ENCODE measurements around the gene CDH4.

DNA sequence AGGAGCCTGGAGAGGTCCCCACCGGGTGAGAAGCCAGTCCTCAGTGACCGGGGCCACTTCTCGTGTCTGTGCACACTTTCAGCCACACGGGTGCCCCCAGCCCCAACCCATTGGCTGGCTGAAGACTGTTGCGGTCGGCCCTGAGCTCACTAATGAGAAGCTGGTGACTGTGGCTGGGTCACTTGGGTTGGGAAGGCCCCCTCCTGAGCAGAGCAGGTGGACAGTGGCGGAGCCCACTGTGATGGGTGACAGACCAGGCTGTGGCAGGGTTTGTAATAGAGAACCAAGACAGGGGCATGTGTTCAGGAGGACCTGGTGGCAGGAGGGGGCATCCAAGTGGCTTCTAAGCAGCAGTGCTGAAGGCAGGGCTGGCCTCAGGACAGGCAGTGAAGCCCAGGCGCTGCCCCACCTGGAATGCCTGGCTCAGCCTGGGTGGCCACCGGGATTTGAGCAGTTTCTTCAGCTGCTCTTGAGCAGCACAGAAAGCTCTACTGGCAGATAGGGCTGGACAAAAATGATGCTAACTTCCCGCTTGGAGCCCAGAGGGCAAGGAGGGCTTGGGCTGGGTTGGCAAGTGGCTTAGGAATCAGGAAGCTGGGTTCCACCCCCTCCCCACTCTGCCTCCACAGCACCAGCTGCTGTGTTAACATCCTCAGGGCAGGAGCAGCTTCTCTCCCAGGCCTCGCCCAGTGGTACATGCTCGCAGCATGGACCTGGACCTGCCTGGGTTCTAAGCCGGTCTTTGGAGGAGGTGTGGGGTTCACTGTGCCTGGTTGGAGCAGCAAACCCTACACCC, 256.4 kb downstream of the CDH4 start:
- TF ChIP-seq, protein P1, sequence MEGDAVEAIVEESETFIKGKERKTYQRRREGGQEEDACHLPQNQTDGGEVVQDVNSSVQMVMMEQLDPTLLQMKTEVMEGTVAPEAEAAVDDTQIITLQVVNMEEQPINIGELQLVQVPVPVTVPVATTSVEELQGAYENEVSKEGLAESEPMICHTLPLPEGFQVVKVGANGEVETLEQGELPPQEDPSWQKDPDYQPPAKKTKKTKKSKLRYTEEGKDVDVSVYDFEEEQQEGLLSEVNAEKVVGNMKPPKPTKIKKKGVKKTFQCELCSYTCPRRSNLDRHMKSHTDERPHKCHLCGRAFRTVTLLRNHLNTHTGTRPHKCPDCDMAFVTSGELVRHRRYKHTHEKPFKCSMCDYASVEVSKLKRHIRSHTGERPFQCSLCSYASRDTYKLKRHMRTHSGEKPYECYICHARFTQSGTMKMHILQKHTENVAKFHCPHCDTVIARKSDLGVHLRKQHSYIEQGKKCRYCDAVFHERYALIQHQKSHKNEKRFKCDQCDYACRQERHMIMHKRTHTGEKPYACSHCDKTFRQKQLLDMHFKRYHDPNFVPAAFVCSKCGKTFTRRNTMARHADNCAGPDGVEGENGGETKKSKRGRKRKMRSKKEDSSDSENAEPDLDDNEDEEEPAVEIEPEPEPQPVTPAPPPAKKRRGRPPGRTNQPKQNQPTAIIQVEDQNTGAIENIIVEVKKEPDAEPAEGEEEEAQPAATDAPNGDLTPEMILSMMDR (IDR thresholded peaks at IDR 0.05) = no peak
- TF ChIP-seq POLR2A (IDR thresholded peaks at IDR 0.05) = no peak
